Measurements from ENCODE around the gene JPT2.

- no peak for TF ChIP-seq CTCF (IDR thresholded peaks at IDR 0.05)
- TF ChIP-seq POLR2A (IDR thresholded peaks at IDR 0.05) = no peak
Observed at GRCh38 chr16:1654505-1655268, 23.4 kb upstream of the JPT2 start.
